ENCODE data around the gene SLC8A2.

DNA sequence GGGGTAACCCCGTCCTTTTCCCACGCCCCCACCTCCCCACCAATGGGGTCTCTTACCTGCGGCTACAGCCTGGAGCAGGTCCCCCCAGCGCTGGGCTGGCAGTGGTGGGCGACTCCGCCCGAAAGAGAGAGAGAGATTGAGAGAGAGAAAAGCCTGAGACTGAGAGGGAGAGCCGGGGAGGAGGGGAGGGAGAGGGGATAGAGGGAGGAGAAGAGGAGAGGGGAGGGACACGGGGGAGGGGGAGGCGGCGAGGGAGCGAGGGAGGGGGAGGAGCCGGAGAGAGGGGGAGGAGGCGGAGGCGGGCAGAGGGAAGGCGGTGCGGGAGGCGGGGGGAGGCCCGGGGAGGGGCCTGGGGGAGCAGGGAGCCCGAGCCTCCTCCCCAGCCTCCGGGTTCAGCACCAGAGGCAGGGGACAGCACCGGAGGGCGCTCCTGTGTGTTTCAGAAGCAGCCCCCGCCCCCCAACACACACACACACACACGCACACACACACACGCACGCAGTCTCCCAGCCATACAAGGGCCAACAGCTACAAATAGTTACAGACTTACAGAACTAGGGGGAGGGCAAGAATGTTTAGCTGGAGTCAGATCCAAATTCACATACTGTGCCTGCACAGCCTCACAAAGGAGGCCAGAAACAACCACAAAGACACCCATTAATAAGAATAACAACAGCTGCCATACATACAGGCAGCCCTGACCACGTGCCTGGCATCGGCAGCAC is at the start of gene SLC8A2:
- TF ChIP-seq, protein P1, sequence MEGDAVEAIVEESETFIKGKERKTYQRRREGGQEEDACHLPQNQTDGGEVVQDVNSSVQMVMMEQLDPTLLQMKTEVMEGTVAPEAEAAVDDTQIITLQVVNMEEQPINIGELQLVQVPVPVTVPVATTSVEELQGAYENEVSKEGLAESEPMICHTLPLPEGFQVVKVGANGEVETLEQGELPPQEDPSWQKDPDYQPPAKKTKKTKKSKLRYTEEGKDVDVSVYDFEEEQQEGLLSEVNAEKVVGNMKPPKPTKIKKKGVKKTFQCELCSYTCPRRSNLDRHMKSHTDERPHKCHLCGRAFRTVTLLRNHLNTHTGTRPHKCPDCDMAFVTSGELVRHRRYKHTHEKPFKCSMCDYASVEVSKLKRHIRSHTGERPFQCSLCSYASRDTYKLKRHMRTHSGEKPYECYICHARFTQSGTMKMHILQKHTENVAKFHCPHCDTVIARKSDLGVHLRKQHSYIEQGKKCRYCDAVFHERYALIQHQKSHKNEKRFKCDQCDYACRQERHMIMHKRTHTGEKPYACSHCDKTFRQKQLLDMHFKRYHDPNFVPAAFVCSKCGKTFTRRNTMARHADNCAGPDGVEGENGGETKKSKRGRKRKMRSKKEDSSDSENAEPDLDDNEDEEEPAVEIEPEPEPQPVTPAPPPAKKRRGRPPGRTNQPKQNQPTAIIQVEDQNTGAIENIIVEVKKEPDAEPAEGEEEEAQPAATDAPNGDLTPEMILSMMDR (IDR thresholded peaks at IDR 0.05), result no peak
- TF ChIP-seq ZFX (IDR thresholded peaks at IDR 0.05; ENCODE audit: borderline replicate concordance), result no peak

All from 22Rv1 (cell line).